Measurements from ENCODE around the gene FNIP2. TPM values are rescaled to one million over a fixed set of nuclear protein-coding genes. Genes with fewer than 3 reads are reported as not detected.

FNIP2 gene
- total RNA-seq (2014; rRNA removed; shearing (Covaris generic); ENCODE audit: low replicate concordance): 0.04 and 0.56 TPM in 2 replicates

GRCh38 chr4:158768555-158769174 lies at the start of gene FNIP2:
TSS of gene FNIP2 (plus strand) at chr4:158769026. CDS start at chr4:158769213, 187 bp downstream.
- no peaks in the 10 kb centered on the region for H3K27me3 ChIP-seq (ENCODE audit: low read length)
- no peaks in the 10 kb centered on the region for H3K36me3 ChIP-seq (ENCODE audit: insufficient read depth, low read length)
- H3K4me2 ChIP-seq (ENCODE audit: low read depth, low read length, poor library complexity, severe bottlenecking): peak within 1 kb of the TSS; percentile 42
- no peaks in the 10 kb centered on the region for H4K20me1 ChIP-seq (ENCODE audit: insufficient read depth, low read depth, low read length)
- no peaks in the 10 kb centered on the region for H3K79me2 ChIP-seq (ENCODE audit: low read length)
- H3K9me2 ChIP-seq (replicated peaks; ENCODE audit: insufficient read depth, low read length): no peaks in the 10 kb centered on the region
- no peaks in the 10 kb centered on the region for H3K9me3 ChIP-seq (ENCODE audit: low read length)
- 0 out of 2 replicates have a peak, but pooled peaks cover 2% of the 10 kb centered on the region for H3K4me1 ChIP-seq (ENCODE audit: low read length)
- no peak for DNase-seq
- H3K4me3 ChIP-seq (ENCODE audit: low read length): peak within 1 kb of the TSS; percentile 17; the same call in 1 of the 2 replicates
- peak within 1 kb of the TSS; percentile 37; the same call in 1 of the 2 replicates for H3K9ac ChIP-seq (ENCODE audit: low read length)
- H3K27ac ChIP-seq (ENCODE audit: low read length): no peak within 1 kb of the TSS
- H2AFZ ChIP-seq (ENCODE audit: low read length): no peak within 1 kb of the TSS

- peak overlapping the region; percentile 76 for H3K4me2 ChIP-seq (ENCODE audit: low read depth, low read length, poor library complexity, severe bottlenecking)
- peaks cover 59% of the 10 kb centered on the region for H3K79me2 ChIP-seq (ENCODE audit: low read length)
- no peaks in the 10 kb centered on the region for H3K27me3 ChIP-seq (ENCODE audit: low read length)
- H3K4me1 ChIP-seq (ENCODE audit: low read length): peaks cover 17% of the 10 kb centered on the region
- no peak for DNase-seq
- no peaks in the 10 kb centered on the region for H3K9me2 ChIP-seq (replicated peaks; ENCODE audit: insufficient read depth, low read length)
- H3K4me3 ChIP-seq (ENCODE audit: low read length): peak overlapping the region; percentile 94
- H3K27ac ChIP-seq (ENCODE audit: low read length): no peak overlapping the region
- no peak overlapping the region for H2AFZ ChIP-seq (ENCODE audit: low read length)
- no peaks in the 10 kb centered on the region for H3K9me3 ChIP-seq (ENCODE audit: low read length)
- peaks cover 39% of the 10 kb centered on the region; the same call in 1 of the 2 replicates for H3K36me3 ChIP-seq (ENCODE audit: insufficient read depth, low read length)
- peak overlapping the region; percentile 95 for H3K9ac ChIP-seq (ENCODE audit: low read length)
- no peaks in the 10 kb centered on the region for H4K20me1 ChIP-seq (ENCODE audit: insufficient read depth, low read depth, low read length)
Measured at GRCh38 chr4:158721680-158722079, 47.1 kb upstream of the FNIP2 start.

- no peaks in the 10 kb centered on the region for H3K27me3 ChIP-seq (ENCODE audit: low read length)
- H3K9me2 ChIP-seq (replicated peaks; ENCODE audit: insufficient read depth, low read length): no peaks in the 10 kb centered on the region
- peak overlapping the region; percentile 95 for H3K9ac ChIP-seq (ENCODE audit: low read length)
- H3K36me3 ChIP-seq (ENCODE audit: insufficient read depth, low read length): peaks cover 33% of the 10 kb centered on the region; the same call in 1 of the 2 replicates
- peak overlapping the region; percentile 78 for H2AFZ ChIP-seq (ENCODE audit: low read length)
- no peaks in the 10 kb centered on the region for H4K20me1 ChIP-seq (ENCODE audit: insufficient read depth, low read depth, low read length)
- H3K4me2 ChIP-seq (ENCODE audit: low read depth, low read length, poor library complexity, severe bottlenecking): peak overlapping the region; percentile 76
- H3K27ac ChIP-seq (ENCODE audit: low read length): peak overlapping the region; percentile 49
- peak; percentile 75 for DNase-seq
- H3K4me3 ChIP-seq (ENCODE audit: low read length): peak overlapping the region; percentile 94
- no peaks in the 10 kb centered on the region for H3K9me3 ChIP-seq (ENCODE audit: low read length)
- H3K79me2 ChIP-seq (ENCODE audit: low read length): peaks cover 56% of the 10 kb centered on the region
- H3K4me1 ChIP-seq (ENCODE audit: low read length): peaks cover 17% of the 10 kb centered on the region
Measured at GRCh38 chr4:158722291-158722916, 46.4 kb upstream of the FNIP2 start.

GRCh38 chr4:158722917-158723793 lies 45.7 kb upstream of the FNIP2 start, which contains the start of gene PPID:
TSS of gene PPID (minus strand) at chr4:158723396. CDS start at chr4:158723288, 108 bp downstream.
- peaks cover 48% of the 10 kb centered on the region for H3K79me2 ChIP-seq (ENCODE audit: low read length)
- no peaks in the 10 kb centered on the region for H3K9me2 ChIP-seq (replicated peaks; ENCODE audit: insufficient read depth, low read length)
- peak within 1 kb of the TSS; percentile 49 for H3K27ac ChIP-seq (ENCODE audit: low read length)
- H3K4me1 ChIP-seq (ENCODE audit: low read length): peaks cover 17% of the 10 kb centered on the region
- peaks cover 26% of the 10 kb centered on the region; the same call in 1 of the 2 replicates for H3K36me3 ChIP-seq (ENCODE audit: insufficient read depth, low read length)
- H4K20me1 ChIP-seq (ENCODE audit: insufficient read depth, low read depth, low read length): no peaks in the 10 kb centered on the region
- H2AFZ ChIP-seq (ENCODE audit: low read length): peak within 1 kb of the TSS; percentile 78
- peak within 1 kb of the TSS; percentile 94 for H3K4me3 ChIP-seq (ENCODE audit: low read length)
- peak; percentile 96 for DNase-seq
- H3K27me3 ChIP-seq (ENCODE audit: low read length): no peaks in the 10 kb centered on the region
- H3K4me2 ChIP-seq (ENCODE audit: low read depth, low read length, poor library complexity, severe bottlenecking): peak within 1 kb of the TSS; percentile 76
- H3K9ac ChIP-seq (ENCODE audit: low read length): peak within 1 kb of the TSS; percentile 95
- no peaks in the 10 kb centered on the region for H3K9me3 ChIP-seq (ENCODE audit: low read length)

GRCh38 chr4:158724637-158725036 lies 44.2 kb upstream of the FNIP2 start:
- Histone ChIP-seq H3K27me3 (ENCODE audit: low read length) (no peaks in the 10 kb centered on the region), H3K79me2 (ENCODE audit: low read length) (peaks cover 33% of the 10 kb centered on the region), H3K4me1 (ENCODE audit: low read length) (peaks cover 17% of the 10 kb centered on the region), H3K36me3 (ENCODE audit: insufficient read depth, low read length) (peaks cover 11% of the 10 kb centered on the region; the same call in 1 of the 2 replicates), H3K27ac (ENCODE audit: low read length) (no peak overlapping the region), H3K9ac (ENCODE audit: low read length) (no peak overlapping the region), H2AFZ (ENCODE audit: low read length) (peak overlapping the region; percentile 19; the same call in 1 of the 2 replicates), H3K9me3 (ENCODE audit: low read length) (no peaks in the 10 kb centered on the region), H3K9me2 (replicated peaks; ENCODE audit: insufficient read depth, low read length) (no peaks in the 10 kb centered on the region), H3K4me3 (ENCODE audit: low read length) (no peak overlapping the region), H3K4me2 (ENCODE audit: low read depth, low read length, poor library complexity, severe bottlenecking) (no peak overlapping the region), H4K20me1 (ENCODE audit: insufficient read depth, low read depth, low read length) (no peaks in the 10 kb centered on the region)
- DNase-seq: no peak

GRCh38 chr4:158726633-158727032 lies 42.2 kb upstream of the FNIP2 start:
- Histone ChIP-seq H4K20me1 (ENCODE audit: insufficient read depth, low read depth, low read length) (no peaks in the 10 kb centered on the region), H3K4me2 (ENCODE audit: low read depth, low read length, poor library complexity, severe bottlenecking) (no peak overlapping the region), H3K4me1 (ENCODE audit: low read length) (peaks cover 11% of the 10 kb centered on the region), H3K27me3 (ENCODE audit: low read length) (no peaks in the 10 kb centered on the region), H3K9me2 (replicated peaks; ENCODE audit: insufficient read depth, low read length) (no peaks in the 10 kb centered on the region), H3K27ac (ENCODE audit: low read length) (no peak overlapping the region), H3K9ac (ENCODE audit: low read length) (no peak overlapping the region), H3K36me3 (ENCODE audit: insufficient read depth, low read length) (no peaks in the 10 kb centered on the region; the same call in 1 of the 2 replicates), H2AFZ (ENCODE audit: low read length) (no peak overlapping the region), H3K79me2 (ENCODE audit: low read length) (peaks cover 16% of the 10 kb centered on the region), H3K9me3 (ENCODE audit: low read length) (no peaks in the 10 kb centered on the region), H3K4me3 (ENCODE audit: low read length) (no peak overlapping the region)
- no peak for DNase-seq

- no peaks in the 10 kb centered on the region for H3K9me3 ChIP-seq (ENCODE audit: low read length)
- no peaks in the 10 kb centered on the region for H3K79me2 ChIP-seq (ENCODE audit: low read length)
- no peaks in the 10 kb centered on the region; the same call in 1 of the 2 replicates for H3K27me3 ChIP-seq (ENCODE audit: low read length)
- no peaks in the 10 kb centered on the region for H3K36me3 ChIP-seq (ENCODE audit: insufficient read depth, low read length)
- DNase-seq: no peak
- H3K9me2 ChIP-seq (replicated peaks; ENCODE audit: insufficient read depth, low read length): no peaks in the 10 kb centered on the region
- H2AFZ ChIP-seq (ENCODE audit: low read length): no peak overlapping the region
- no peak overlapping the region for H3K4me2 ChIP-seq (ENCODE audit: low read depth, low read length, poor library complexity, severe bottlenecking)
- no peaks in the 10 kb centered on the region for H4K20me1 ChIP-seq (ENCODE audit: insufficient read depth, low read depth, low read length)
- H3K4me1 ChIP-seq (ENCODE audit: low read length): peaks cover 6% of the 10 kb centered on the region
- no peak overlapping the region for H3K27ac ChIP-seq (ENCODE audit: low read length)
- H3K4me3 ChIP-seq (ENCODE audit: low read length): no peak overlapping the region
- no peak overlapping the region for H3K9ac ChIP-seq (ENCODE audit: low read length)
Measured at GRCh38 chr4:158728236-158728635, 40.6 kb upstream of the FNIP2 start.

Measured in Karpas-422 (cell line).